AML-193 (cell line): ENCODE measurements around the gene IFRD2.
"Not testable (repeated sequence)": the region's sequence is repeated elsewhere in the genome, so short reads cannot be mapped to it uniquely, and the experiment has no call there.

Experiments
- DNase-seq, 2 experiments: peaks; one replicate each; lab custom pipeline; 2025; lab: John Stamatoyannopoulos, UW

IFRD2 gene

DNA sequence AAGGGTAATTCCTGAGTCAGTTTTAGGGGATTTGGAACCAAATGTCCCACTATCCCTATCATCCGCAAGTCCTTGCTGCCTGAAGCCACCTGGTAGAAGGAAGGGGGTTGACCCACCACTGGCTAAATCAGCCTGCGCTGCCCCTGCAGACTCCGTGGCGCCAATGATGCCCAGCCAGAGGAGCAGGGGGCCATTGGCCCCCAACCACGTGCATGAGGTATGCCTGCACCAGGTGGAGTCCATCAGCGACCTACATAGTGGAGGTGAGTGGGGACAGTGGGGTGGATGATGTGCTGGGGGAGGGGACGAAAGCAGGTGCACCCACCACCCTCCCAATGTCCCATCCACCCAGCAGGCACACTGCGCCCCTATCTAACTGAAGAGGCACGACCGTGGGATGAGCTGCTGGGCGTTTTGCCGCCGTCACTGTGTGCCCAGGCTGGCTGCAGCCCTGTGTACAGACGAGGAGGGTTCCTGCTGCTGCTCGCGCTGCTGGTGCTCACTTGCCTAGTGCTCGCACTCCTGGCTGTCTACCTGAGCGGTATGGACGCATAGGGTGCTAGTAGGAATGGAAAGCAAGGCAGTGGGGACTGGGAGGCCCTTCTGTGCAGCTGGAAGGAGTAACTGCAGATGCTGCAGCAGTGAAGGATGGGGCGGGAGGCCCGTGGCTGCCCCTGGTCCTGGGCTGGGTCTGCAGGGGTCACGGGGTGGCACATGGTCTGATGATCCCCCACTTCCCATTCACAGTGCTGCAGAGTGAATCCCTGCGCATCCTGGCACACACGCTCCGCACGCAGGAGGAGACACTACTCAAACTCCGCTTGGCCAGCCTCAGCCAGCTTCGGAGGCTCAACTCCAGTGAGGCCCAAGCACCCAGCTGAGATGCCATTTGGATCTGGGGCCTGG, 5.7 kb downstream of the IFRD2 start:
- DNase-seq = no peak

DNA sequence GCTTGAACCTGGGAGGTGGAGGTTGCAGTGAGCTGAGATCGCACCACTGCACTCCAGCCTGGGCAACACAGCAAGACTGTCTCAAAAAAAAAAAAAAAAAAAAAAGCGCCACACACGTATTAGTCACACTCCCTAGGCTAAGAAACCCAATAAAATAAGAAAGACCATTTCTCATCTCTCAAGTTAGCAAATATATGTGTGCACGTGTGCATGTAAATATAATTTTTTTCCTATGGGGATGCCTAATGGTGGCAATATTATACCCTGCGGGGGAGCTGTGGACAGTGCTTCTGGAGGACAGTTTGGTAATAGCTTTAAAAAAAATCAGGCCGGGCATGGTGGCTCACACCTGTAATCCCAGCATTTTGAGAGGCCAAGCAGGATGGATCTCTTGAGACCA, 8.1 kb downstream of the IFRD2 start:
- DNase-seq = not testable (repeated sequence)

DNA sequence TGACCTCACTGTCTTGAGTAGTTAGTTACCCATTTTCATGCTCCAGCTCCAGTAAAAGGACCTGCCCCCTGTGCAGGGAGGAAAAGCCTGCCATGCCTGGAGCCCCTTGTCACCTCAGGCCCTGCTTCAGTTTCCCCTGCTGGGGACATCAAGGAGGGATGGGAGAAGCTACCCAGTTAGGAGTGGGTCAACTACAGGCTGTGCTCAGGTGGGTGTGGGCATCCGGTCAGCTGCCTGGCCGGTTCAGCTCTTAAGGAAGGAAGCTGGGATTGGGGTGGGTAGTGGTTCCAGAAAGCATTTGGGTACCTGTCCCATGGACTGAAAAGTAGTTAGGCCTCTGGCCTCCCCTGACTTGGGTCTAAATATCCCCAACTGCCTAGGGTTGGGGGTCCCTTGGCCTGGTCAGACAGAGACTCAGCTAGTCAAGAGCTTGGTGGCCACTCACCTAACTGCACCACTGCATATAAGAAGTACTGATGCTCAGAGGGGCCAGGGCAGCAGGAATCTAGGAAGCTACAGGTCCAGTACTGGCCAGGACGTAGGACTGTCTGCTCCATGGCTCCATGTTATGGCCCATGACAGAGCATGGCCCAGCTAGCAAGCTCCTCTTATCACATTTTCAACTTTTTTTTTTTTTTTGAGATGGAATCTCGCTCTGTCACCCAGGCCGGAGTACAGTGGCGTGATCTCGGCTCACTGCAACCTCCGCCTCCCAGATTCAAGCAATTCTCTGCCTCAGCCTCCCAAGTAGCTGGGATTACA, 12.8 kb downstream of the IFRD2 start:
- DNase-seq = no peak

DNA sequence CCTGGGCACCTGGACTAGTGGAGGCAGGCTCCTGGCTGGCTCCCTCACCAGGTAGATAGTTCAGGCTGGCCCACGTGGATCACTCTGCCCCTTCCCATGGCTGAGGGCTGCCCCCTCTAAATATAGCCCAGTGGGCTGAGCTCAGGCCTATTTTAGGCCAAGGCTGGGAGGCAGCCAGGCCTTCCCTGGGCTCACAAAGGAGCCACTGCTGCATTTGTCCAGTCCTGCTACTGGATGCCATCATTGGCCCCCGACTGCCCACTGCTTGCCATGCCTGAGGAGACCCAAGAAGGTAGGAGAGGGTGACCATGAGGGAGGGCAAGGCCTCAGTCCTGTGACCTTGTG, 13.4 kb downstream of the IFRD2 start, which contains the start of gene LSMEM2:
TSS of gene LSMEM2 (plus strand) at position 208 of the 345 bp plus-strand sequence. CDS start at position 235, 27 bp downstream.
- DNase-seq = no peak

DNA sequence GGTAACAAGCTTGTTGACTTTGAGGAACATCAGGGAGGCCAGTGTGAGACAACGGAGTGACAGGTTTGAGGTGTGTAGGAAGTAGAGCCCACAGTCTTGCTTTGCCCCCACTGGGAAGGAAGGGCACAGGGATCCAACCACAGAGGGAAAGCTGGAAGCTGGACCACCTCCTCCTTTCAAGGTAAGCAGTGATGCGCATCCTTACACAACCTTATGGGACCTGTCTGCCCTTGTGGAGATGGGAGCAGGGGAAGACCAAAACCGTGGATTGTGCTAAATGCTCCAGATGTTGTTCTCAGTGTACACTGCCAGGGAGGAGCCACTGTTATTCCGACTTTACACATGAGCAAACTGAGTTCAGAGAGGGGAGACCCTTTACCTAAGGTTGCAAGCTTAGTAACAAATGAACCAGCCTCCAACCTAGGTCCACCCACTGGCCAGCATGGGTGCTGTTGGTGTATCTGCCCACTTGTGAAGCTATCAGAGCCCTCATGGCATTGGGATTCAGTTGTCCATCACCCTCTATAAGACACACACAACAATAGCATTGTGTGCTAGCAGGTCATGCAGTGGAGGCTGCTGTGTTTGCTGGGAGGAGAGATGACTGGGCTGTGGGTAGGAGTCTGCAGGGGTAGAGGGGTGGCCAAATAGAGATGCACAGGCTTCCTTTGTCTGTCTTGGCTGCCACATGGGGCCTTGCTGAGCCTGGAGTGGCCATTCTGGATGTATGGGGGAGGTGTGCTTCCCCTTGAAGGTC, 13.9 kb downstream of the IFRD2 start:
- DNase-seq = no peak

DNA sequence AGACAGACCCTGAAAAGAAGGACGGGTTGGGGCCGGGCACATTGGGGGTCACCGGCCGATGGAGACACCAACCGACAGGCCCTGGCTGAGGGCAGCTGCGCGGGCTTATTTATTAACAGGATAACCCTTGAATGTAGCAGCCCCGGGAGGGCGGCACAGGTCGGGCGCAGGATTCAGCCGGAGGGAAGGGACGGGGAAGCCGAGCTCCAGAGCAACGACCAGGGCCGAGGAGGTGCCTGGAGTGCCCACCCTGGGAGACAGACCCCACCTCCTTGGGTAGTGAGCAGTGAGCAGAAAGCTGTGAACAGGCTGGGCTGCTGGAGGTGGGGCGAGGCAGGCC, 15.5 kb downstream of the IFRD2 start:
- DNase-seq = no peak

DNA sequence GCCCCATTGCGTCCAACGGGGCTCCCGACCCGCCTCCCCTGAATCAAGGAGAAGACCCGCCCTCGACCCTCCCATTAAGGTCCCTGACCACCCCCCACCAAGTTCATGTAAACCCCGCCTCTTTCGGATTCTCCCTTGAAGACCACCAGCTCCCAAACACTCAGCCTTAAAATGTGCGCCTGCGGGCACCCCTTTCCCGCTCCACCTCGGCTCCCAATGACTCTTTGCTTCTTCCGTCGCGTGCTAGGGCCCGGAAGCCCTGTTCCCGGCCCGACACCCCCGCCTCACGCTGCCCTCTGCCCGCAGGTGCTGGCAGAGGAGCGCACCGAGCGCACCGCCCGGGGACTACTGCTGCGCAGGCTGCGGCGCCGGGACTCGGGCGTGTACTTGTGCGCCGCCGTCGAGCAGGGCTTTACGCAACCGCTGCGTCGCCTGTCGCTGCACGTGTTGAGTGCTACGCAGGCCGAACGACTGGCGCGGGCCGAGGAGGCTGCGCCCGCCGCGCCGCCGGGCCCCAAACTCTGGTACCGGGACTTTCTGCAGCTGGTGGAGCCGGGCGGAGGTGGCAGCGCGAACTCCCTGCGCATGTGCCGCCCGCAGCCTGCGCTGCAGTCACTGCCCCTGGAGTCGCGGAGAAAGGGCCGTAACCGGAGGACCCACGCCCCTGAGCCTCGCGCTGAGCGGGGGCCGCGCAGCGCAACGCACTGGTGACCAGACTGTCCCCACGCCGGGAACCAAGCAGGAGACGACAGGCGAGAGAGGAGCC, 16.1 kb downstream of the IFRD2 start:
- no peak for DNase-seq

DNA sequence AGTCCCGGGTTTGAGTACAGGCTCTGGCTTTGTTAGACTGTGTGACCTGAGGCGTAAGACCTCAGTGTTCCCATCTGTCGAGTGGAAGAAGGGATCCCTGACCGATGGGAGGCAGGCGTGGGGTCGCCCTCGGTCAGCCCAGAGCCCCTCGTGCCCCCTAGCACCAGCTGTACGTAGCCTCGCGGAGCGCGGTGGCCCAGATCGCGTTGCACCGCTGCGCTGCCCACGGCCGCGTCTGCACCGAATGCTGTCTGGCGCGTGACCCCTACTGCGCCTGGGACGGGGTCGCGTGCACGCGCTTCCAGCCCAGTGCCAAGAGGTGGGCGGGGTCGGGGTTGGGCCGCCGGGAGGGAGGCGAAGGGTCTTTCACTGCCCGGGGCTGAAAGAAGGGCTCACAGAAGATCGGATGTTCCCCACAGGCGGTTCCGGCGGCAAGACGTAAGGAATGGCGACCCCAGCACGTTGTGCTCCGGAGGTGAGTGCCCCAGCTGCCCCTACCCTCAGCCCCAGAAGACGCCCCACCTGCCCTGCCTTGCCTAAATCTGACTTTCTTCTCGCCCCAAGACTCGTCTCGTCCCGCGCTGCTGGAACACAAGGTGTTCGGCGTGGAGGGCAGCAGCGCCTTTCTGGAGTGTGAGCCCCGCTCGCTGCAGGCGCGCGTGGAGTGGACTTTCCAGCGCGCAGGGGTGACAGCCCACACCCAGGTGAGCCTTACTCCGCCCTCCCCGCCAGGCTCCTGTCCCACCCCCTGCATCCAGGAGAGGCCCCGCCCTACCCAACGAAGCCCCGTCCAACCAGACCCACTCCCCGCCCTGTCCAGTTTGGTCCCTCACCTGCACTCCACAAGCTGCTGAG, 16.9 kb downstream of the IFRD2 start:
- no peak for DNase-seq

DNA sequence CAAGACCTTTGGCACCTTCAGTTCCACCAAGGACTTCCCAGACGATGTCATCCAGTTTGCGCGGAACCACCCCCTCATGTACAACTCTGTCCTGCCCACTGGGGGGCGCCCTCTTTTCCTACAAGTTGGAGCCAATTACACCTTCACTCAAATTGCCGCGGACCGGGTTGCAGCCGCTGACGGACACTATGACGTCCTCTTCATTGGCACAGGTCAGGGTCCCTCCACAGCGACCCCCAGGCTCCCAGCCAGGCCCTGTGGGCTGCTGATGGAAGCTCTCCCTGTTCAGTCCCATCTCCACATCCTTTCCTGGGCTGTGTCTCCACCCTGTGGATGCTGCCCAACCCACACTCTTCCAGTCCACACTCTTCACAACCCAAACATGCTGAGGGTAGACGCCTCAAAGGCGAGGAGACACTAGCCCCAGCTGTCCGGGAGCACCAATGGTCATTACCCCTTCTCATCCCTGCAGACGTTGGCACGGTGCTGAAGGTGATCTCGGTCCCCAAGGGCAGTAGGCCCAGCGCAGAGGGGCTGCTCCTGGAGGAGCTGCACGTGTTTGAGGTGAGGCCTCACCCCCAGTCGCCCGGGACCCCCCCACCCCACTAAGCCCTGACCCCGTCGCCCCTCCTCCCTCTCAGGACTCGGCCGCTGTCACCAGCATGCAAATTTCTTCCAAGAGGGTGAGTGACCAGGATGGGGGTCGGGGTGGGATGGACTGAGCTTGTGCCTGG, 17.7 kb downstream of the IFRD2 start:
- peak; percentile 86 to 87 for DNase-seq

DNA sequence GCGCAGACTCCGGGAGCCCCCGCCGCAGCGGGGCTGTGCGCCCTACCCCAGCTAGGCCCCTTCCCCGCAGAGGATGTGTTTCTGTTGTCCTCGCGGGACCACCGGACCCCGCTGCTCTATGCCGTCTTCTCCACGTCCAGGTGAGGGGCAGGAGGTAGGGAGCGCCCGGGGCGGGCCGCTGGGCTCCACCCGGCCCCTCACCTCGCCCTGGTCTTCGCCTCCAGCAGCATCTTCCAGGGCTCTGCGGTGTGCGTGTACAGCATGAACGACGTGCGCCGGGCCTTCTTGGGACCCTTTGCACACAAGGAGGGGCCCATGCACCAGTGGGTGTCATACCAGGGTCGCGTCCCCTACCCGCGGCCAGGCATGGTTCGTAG, 18.6 kb downstream of the IFRD2 start:
- DNase-seq = no peak

DNA sequence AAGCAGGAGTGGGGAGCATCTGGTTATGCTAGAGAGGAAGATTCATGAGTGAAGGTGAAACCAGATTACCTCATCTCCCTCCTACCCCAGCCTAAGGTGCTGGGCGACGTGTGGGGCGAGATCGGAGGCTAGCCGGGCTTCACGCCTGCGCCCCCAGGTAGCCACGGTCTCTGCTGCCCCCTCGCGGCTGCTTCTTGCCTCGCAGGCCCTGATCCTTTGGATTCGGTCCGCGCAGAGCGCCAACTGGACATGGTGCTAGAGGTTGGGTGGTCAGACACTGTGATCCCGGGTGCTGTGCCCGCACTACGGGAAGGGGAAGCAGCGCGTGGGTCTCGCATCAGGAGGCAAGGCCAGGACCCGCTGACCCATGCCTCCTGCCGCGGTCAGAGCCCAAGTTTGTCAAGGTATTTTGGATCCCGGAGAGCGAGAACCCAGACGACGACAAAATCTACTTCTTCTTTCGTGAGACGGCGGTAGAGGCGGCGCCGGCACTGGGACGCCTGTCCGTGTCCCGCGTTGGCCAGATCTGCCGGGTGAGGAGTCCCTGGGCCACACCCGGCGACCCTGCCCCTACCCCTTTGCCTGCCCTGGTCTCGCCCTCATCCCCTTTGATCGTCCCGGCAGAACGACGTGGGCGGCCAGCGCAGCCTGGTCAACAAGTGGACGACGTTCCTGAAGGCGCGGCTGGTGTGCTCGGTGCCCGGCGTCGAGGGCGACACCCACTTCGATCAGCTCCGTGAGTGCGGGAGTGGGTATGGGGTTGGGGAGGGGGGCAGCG, 19.1 kb downstream of the IFRD2 start:
- peak; percentile 74 to 90 for DNase-seq

DNA sequence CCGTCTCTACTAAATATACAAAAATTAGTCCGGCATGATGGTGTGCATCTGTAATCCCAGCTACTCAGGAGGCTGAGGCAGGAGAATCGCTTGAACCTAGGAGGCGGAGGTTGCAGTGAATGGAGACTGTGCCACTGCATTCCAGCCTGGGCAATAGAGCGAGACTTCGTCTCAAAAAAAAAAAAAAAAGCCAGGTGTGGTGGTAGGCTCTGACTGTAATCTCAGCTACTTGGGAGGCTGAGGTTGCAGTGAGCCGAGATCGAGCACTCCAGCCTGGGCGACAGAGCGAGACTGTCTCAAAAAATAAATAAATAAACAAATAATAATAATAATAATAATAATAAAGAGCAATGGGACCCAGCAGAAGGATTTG, 19.7 kb downstream of the IFRD2 start:
- not testable (repeated sequence) for DNase-seq

DNA sequence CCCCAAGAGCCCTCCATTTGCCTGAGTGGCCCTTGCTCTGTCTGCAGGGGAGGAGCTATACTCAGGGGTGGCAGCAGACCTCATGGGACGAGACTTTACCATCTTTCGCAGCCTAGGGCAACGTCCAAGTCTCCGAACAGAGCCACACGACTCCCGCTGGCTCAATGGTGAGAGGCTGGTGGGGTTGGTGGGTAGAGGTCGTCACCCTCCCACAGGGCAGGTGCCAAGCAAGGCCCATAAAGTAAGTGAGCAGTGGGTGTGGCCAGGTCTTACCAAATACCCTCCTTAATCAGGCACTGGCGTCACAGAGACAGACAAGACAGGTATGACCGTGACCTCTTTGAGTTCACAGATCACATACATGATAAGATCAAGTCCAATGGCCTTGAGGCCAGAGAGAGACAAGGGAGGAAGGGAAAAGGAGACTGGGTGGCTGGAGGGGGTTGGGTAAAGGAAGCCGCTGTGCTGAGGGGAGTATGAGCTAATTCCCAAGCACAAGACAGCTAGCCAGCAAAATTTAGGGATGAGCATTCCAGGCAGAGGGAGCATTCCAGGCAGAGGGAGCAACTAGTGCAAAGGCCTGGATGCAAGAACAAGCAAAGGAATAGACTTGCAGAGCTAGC, 20.8 kb downstream of the IFRD2 start:
- no peak for DNase-seq

DNA sequence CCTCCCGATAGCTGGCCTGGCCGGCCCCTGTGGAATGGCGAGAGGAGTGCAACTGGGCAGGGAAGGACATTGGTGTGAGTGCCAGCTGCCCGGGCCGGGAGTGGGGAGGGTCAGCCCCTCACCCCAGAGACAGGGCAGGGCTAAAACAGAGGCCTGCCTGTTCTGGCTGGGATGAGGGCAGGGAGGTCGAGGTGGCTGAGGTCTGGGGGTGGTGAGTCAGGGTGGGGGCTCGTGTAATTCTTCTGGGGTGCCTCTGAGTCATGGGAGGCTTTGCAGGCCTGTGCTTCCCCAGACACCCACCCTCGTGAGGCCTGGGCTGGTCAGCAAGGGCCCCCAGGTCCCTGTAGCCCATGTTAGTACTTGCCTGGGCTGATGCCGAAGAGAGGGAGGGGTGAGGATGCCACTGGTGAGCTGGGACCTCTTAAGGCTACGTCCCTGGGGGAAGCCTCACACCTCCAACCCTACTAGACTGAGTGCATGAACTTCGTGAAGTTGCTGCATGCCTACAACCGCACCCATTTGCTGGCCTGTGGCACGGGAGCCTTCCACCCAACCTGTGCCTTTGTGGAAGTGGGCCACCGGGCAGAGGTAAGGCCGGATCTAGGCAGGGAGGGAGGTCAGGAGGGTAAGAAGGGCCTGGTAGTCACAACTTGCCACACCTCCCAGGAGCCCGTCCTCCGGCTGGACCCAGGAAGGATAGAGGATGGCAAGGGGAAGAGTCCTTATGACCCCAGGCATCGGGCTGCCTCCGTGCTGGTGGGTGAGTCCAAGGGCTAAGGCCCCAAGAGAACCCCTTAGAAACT, 21.6 kb downstream of the IFRD2 start:
- no peak for DNase-seq

DNA sequence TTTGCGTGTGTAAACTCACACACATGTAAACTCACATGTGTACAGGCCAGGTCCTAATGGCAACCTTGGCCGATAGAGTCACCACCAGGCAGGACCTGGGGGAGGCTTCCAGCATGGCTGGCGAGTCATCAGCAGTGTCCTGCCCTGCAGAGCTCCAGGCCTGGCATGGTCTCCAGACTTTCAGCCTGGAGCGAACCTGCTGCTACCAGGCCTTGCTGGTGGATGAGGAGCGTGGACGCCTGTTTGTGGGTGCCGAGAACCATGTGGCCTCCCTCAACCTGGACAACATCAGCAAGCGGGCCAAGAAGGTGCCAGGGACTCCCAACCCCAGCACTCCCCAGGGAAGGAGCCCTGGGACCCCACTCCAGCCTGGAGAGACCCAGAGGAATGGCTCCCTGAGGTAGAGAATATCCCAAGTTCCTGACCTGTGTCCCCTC, 22.2 kb downstream of the IFRD2 start:
- no peak for DNase-seq

DNA sequence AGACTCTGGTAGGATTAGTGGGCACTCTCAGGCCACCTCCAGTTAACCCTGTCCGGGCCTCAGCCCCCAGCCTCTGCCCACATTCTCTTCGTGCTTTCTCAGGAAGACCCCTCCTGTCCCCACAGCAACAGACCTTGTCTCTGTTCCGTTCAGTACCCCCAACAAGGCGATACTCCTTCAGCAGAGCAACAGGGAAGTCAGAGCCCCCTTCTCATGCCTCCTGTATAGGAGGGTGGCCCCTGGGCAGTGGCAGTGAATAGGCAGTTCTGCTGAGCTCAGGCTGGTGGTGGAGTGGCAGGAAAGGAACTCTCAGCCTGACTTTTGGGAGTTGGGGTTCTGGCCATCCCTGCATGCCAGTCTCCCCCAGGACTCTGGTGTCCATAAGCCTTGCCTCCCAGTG, 22.8 kb downstream of the IFRD2 start:
- DNase-seq = no peak

DNA sequence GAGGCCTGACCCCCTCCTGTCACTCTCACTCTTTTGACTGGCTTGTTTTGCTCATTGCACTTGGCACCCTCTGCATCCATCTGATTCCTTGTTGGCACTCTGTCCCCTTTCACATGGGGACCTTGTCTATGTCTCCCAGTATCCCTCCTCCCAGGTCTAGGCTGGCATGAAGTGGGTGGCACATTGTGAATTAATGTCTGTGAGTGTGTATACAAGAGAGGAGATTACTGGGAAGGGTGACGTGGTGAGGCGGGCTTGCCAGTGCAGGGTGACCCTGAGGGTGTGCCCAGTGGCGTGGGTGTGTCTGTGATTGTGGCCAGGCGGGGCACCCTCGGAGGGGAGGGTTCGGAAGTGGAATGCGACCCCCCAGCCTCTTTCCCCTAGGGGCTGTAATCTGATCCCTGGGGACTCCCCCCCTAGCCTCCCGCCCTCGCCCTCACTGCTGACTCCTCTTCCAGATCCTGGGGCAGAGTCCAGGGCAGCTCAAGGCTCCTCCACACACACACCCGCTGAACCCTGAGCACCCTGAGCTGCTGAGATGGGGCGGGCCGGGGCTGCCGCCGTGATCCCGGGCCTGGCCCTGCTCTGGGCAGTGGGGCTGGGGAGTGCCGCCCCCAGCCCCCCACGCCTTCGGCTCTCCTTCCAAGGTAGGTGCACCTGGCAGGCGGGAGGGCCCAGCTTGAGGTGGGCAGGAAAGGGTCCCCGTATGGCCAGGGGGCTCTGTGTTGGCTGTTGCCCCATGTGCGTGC, 23.4 kb downstream of the IFRD2 start, which contains the start of gene SEMA3B:
TSS of gene SEMA3B (plus strand) at position 445 of the 749 bp plus-strand sequence. CDS start at position 539, 94 bp downstream.
- no peak for DNase-seq
